ENCODE data around the gene MED23.

MED23 gene

DNA sequence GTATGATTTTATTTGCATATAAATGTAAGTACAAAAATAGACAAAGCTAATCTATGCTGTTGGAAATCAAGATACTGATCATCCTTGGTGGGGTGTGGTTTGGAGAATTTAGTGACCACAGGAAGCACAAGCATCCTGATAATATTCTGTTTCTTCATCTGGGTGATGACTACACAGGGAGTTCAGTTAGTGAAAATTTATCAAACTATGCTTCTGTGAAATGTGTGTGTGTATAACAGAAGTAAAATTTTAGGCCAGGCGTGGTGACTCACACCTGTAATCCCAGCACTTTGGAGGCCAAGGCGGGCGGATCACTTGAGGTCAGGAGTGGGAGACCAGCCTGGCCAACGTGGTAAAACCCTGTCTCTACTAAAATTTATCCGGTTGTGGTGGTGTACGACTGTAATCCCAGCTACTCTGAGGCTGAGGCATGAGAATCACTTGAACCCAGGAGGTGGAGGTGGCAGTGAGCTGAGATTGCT is 29.6 kb upstream of the MED23 start:
- DNase-seq (ENCODE audit: low read depth): no peak
- TF ChIP-seq CTCF (conservative IDR thresholded peaks at IDR 0.05; ENCODE audit: low read depth, low read length): no peak

DNA sequence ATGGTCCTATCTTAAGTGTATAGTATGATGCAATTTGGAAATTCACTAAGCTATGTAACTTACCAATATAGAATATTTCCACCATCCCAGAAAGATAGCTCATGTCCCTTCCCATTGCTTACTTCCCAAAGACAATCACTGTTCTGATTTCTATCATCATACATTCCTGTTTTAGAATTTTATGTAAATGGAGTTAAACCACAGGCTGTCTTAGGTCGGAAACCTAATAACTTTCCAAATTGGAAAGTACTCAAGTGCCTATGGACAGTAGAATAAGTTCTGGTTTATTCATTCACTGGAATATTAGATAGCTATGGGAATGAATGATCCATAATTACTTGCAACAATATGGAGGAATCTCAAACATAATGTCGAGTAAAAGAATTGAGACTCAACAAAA is 29.2 kb upstream of the MED23 start:
- H3K4me3 ChIP-seq (ENCODE audit: low read length): no peak overlapping the region
- no peak for TF ChIP-seq CTCF (conservative IDR thresholded peaks at IDR 0.05; ENCODE audit: low read depth, low read length)
- DNase-seq (ENCODE audit: low read depth): no peak

More for the DNA sequence above, 29.6 kb upstream of the MED23 start:
- H3K4me3 ChIP-seq (ENCODE audit: low read length): no peak overlapping the region

GRCh38 chr6:131656667-131657066 is 28.6 kb upstream of the MED23 start:
- no peak overlapping the region for H3K4me3 ChIP-seq (ENCODE audit: low read length)
- no peak for TF ChIP-seq CTCF (conservative IDR thresholded peaks at IDR 0.05; ENCODE audit: low read depth, low read length)
- DNase-seq (ENCODE audit: low read depth): no peak

DNA sequence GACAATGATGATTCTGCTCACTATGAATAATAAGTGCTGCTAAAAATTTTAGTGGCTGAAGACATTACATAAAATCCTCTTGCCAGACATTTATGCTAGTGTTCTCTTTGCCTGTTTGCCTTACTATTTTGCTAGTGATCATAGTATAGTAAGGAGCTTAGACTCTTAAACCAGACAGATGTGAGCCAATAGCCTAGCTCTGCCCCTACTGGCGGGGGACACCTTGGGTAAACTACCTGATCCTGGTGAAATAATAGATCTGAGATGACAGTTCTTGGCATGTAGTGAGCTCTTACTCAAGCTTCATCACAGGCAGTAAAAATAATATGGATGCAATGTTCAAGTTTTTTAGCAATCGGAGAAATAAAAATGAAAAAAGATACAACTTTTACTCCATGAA is 27.9 kb upstream of the MED23 start:
- TF ChIP-seq CTCF (conservative IDR thresholded peaks at IDR 0.05; ENCODE audit: low read depth, low read length): no peak
- DNase-seq (ENCODE audit: low read depth): no peak
- H3K4me3 ChIP-seq (ENCODE audit: low read length): no peak overlapping the region

- no peak for TF ChIP-seq CTCF (conservative IDR thresholded peaks at IDR 0.05; ENCODE audit: low read depth, low read length)
- H3K4me3 ChIP-seq (ENCODE audit: low read length): no peak overlapping the region
- DNase-seq (ENCODE audit: low read depth): no peak
These were observed 27.3 kb upstream of the MED23 start for GRCh38 chr6:131655387-131655786.

- H3K4me3 ChIP-seq (ENCODE audit: low read length): no peak overlapping the region
- TF ChIP-seq CTCF (conservative IDR thresholded peaks at IDR 0.05; ENCODE audit: low read depth, low read length): no peak
- no peak for DNase-seq (ENCODE audit: low read depth)
These were observed 26.3 kb upstream of the MED23 start for GRCh38 chr6:131654326-131654725.

DNA sequence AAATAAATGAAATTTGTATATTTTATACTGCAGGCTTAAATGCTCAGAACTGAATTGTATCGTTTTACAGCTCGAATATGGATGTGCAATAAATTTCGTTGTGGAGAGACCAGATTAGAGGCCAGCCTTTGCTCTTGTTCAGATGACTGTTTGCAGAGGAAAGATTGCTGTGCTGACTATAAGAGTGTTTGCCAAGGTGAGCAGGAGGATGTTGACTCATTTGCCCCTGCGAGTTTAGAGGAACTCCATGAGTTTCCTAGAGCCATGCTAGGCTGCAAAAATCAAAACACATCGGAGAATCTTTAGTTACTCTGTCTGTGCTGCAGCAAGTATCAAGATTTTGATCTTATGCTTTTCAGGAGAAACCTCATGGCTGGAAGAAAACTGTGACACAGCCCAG is 24.4 kb upstream of the MED23 start:
- no peak for TF ChIP-seq CTCF (conservative IDR thresholded peaks at IDR 0.05; ENCODE audit: low read depth, low read length)
- no peak for DNase-seq (ENCODE audit: low read depth)
- no peak overlapping the region for H3K4me3 ChIP-seq (ENCODE audit: low read length)
